ENCODE measurements around the gene KCNJ9.

Gene KCNJ9

DNA sequence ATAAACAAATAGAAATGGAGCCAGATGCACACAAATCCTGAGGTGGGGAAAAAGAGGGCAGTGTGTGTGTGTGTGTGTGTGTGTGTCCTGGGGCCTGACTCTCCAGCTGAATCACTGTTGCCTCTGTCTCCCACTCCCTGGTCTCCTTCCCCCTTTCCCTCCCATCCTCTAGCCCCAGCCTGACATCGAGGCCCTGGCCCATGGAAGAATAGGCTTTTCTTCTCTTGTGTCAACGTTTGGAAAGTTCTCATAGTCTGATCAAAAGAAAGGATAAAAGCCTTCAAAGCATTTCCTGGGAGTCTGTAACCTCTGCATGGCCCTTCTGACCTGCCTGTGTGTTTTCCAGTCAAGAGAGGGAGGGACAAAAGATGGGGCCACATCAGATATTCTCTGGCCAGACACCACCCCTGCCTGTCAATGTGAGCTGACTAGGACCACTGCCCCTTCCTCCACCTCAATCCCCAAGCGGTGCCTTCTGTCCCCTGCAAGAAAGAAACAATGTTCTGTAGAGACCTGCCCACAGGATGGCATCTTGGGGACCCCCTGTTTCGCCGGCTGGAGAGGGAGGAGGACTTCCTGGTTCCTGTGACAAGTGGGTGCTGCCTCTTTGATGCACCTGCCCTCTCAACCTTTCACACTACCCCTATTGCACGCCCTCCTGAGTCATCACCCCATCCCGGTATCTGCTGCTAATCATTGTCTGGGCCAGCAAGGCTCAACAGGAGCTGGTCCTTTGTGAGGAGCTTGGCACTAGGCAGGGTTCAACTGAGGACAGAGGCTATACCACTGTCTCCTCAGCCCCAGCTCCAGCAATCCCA lies 27.6 kb upstream of the KCNJ9 start:
- TF ChIP-seq POLR2A (IDR thresholded peaks at IDR 0.05; ENCODE audit: extremely low read depth, insufficient read length) (no peak), CTCF (IDR thresholded peaks at IDR 0.05; ENCODE audit: low read depth, low read length) (no peak), MYC (IDR thresholded peaks at IDR 0.05; ENCODE audit: low read depth, low read length) (no peak)
- TF ChIP-seq, protein P1, sequence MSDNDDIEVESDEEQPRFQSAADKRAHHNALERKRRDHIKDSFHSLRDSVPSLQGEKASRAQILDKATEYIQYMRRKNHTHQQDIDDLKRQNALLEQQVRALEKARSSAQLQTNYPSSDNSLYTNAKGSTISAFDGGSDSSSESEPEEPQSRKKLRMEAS (IDR thresholded peaks at IDR 0.05; ENCODE audit: low read depth, low read length): no peak
- H3K4me3 ChIP-seq (ENCODE audit: low read depth, low read length): no peak overlapping the region
- no peak for DNase-seq (ENCODE audit: low read depth)

- H3K4me3 ChIP-seq (ENCODE audit: low read depth, low read length): no peak overlapping the region
- no peak for TF ChIP-seq MYC (IDR thresholded peaks at IDR 0.05; ENCODE audit: low read depth, low read length)
- TF ChIP-seq POLR2A (IDR thresholded peaks at IDR 0.05; ENCODE audit: extremely low read depth, insufficient read length): no peak
- TF ChIP-seq, protein P1 (IDR thresholded peaks at IDR 0.05; ENCODE audit: low read depth, low read length): no peak
- TF ChIP-seq CTCF (IDR thresholded peaks at IDR 0.05; ENCODE audit: low read depth, low read length): no peak
- DNase-seq (ENCODE audit: low read depth): no peak
These were observed 24.6 kb upstream of the KCNJ9 start for GRCh38 chr1:160056648-160057169.

DNA sequence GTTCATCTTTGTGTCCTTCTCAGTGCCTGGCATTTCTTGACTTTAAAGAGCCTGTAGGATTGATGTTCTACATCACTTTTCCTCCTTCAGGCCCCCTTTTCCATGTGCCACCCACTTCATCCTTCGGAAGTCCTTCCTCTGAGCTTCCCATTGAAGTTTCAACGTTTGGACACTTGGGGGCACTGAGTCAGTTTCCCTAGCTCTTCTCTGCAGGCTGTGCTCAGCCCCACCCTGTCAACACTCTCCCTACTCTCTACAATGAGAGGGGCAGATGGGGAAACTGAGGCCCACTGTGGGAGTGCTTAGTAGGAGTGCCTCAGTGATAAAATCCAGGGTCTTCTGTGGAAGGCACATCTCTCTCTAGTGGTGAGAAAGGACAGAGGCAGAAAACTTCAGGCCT lies 23.3 kb upstream of the KCNJ9 start:
- TF ChIP-seq CTCF (IDR thresholded peaks at IDR 0.05; ENCODE audit: low read depth, low read length) (peak; percentile 39), MYC (IDR thresholded peaks at IDR 0.05; ENCODE audit: low read depth, low read length) (no peak), POLR2A (IDR thresholded peaks at IDR 0.05; ENCODE audit: extremely low read depth, insufficient read length) (no peak)
- TF ChIP-seq, protein P1 (IDR thresholded peaks at IDR 0.05; ENCODE audit: low read depth, low read length): no peak
- H3K4me3 ChIP-seq (ENCODE audit: low read depth, low read length): no peak overlapping the region
- no peak for DNase-seq (ENCODE audit: low read depth)

DNA sequence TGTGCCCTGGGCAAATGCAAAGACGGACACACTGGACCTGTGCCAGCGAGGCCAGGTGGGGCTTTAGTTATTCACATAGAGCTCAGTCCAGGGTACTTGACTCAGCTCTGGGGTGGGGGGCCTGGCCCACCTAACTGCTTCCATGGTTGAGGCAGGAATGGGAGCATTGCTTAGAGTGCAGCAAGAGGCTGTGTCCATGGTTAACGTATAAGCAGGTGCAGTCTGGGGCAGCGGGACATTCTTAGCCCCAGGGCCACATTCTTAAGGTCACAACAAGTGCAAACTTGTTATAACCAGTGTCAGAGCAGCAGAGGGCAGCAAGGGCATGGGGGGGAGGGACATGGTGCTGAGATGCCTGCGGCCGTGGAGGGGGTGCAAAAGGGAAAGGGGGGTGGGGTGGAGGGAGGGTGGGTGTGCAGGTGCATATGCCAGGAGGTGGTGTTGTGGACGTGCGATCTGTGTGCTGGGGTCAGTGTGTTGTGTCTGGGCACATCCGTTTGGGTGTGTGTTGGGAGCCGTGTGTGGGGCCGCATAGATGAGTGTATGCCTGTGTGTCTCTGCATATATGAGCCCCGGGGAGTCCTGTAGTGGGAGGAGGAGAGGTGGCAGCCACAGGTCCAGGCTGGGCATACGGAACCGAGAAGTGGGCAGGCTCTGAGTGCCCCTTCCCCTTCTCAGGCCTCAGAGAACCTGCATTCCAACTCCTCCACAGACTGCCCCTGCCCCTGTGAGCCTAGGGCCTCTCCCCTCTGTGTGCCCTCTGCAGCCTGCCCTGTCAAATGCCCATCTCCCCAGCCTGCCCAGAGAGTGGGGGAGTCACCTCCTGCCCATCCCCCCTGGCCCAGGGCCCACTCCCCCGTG lies 19.7 kb upstream of the KCNJ9 start:
- no peak for TF ChIP-seq POLR2A (IDR thresholded peaks at IDR 0.05; ENCODE audit: extremely low read depth, insufficient read length)
- no peak overlapping the region for H3K4me3 ChIP-seq (ENCODE audit: low read depth, low read length)
- DNase-seq (ENCODE audit: low read depth): no peak

DNA sequence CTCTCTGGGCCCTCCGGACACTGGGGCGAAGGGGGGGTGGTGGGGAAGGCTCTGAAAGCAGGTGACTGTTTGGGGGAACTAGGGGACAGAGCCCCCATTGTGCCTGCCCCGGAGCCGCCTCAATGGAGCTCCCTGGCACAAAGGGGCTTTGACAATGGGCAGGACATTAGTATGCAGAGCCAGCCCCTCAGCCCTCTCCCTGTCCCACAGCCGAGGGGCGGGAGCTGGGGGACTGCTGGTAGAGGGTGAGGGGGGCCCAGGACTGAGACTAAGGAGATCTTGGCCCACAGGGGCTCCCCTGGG lies 19.2 kb upstream of the KCNJ9 start:
- no peak for DNase-seq (ENCODE audit: low read depth)
- TF ChIP-seq MYC (IDR thresholded peaks at IDR 0.05; ENCODE audit: low read depth, low read length): no peak
- TF ChIP-seq CTCF (IDR thresholded peaks at IDR 0.05; ENCODE audit: low read depth, low read length): no peak
- TF ChIP-seq POLR2A (IDR thresholded peaks at IDR 0.05; ENCODE audit: extremely low read depth, insufficient read length): no peak
- TF ChIP-seq, protein P1 (IDR thresholded peaks at IDR 0.05; ENCODE audit: low read depth, low read length): no peak
- no peak overlapping the region for H3K4me3 ChIP-seq (ENCODE audit: low read depth, low read length)

DNA sequence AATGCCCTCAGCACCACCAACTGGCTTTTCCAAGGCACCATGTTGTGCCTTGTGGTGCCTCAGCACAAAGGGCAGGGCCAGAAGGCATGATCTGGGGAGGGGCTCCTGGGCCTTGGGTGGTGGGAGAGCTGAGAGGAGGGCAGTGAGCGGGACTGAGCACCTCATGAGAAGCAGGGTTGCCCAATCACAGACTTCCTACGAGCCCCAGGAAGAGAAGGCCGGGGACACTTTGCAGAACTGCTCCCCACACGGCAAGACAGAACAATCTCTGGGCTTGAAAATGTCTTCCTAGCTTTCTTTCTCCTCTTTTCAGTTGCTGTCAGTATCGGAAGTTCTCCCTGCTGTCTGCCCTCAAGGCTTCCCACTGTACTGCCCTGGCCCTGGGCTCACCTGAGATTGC lies 18.2 kb upstream of the KCNJ9 start:
- DNase-seq (ENCODE audit: low read depth): no peak
- no peak overlapping the region for H3K4me3 ChIP-seq (ENCODE audit: low read depth, low read length)
- TF ChIP-seq CTCF (IDR thresholded peaks at IDR 0.05; ENCODE audit: low read depth, low read length): no peak
- no peak for TF ChIP-seq POLR2A (IDR thresholded peaks at IDR 0.05; ENCODE audit: extremely low read depth, insufficient read length)
- TF ChIP-seq, protein P1 (IDR thresholded peaks at IDR 0.05; ENCODE audit: low read depth, low read length): no peak
- no peak for TF ChIP-seq MYC (IDR thresholded peaks at IDR 0.05; ENCODE audit: low read depth, low read length)

Data from NB4 (cell line).